ENCODE measurements around the gene SCLY. TPM values are rescaled to one million over a fixed set of nuclear protein-coding genes. Genes with fewer than 3 reads are reported as not detected.

The SCLY gene
- total RNA-seq, 1 donor from 2014 or later = 15.1 TPM

GRCh38 chr2:238121511-238122286, 60.9 kb downstream of the SCLY start:
- no peak for DNase-seq (ENCODE audit: low spot score)
- intact Hi-C loops (cut with DNase I) = no loop called here
- ATAC-seq = no peak

GRCh38 chr2:238122287-238123217, 61.8 kb downstream of the SCLY start:
- ATAC-seq = no peak
- DNase-seq (ENCODE audit: low spot score) = no peak
- intact Hi-C loops (cut with DNase I) = no loop called here

- intact Hi-C loops (cut with DNase I) = no loop called here
- DNase-seq (ENCODE audit: low spot score) (no peak), ATAC-seq (no peak)
Observed at GRCh38 chr2:238123218-238123971, 62.6 kb downstream of the SCLY start.

- intact Hi-C loops (cut with DNase I) = no loop called here
- DNase-seq (ENCODE audit: low spot score) = no peak
- ATAC-seq = no peak
Observed at GRCh38 chr2:238123991-238124470, 63.2 kb downstream of the SCLY start.

GRCh38 chr2:238124488-238125126, 63.8 kb downstream of the SCLY start:
- intact Hi-C loops (cut with DNase I) = no loop called here
- DNase-seq (ENCODE audit: low spot score) = no peak
- ATAC-seq = no peak

GRCh38 chr2:238125127-238125885, 64.5 kb downstream of the SCLY start:
- no peak for ATAC-seq
- intact Hi-C loops (cut with DNase I) = no loop called here
- no peak for DNase-seq (ENCODE audit: low spot score)

GRCh38 chr2:238126338-238126737, 65.5 kb downstream of the SCLY start:
- DNase-seq (ENCODE audit: low spot score) (no peak), ATAC-seq (no peak)
- intact Hi-C loops (cut with DNase I) = no loop called here

GRCh38 chr2:238126775-238127164, 66.0 kb downstream of the SCLY start:
- ATAC-seq (no peak), DNase-seq (ENCODE audit: low spot score) (no peak)
- intact Hi-C loops (cut with DNase I) = no loop called here

GRCh38 chr2:238127165-238128060, 66.6 kb downstream of the SCLY start:
- intact Hi-C loops (cut with DNase I) = no loop called here
- peak; percentile 82 for ATAC-seq
- DNase-seq (ENCODE audit: low spot score) = no peak

- intact Hi-C loops (cut with DNase I) = no loop called here
Observed at GRCh38 chr2:238128061-238128440, 67.2 kb downstream of the SCLY start.

GRCh38 chr2:238128534-238129001, 67.8 kb downstream of the SCLY start:
- intact Hi-C loops (cut with DNase I) = no loop called here
- no peak for DNase-seq (ENCODE audit: low spot score)
- ATAC-seq = no peak

More at GRCh38 chr2:238128061-238128440, 67.2 kb downstream of the SCLY start:
- no peak for DNase-seq (ENCODE audit: low spot score)
- no peak for ATAC-seq

GRCh38 chr2:238129166-238130010, 68.6 kb downstream of the SCLY start:
- intact Hi-C loops (cut with DNase I) = no loop called here
- ATAC-seq = no peak
- no peak for DNase-seq (ENCODE audit: low spot score)

GRCh38 chr2:238130111-238130695, 69.4 kb downstream of the SCLY start:
- ATAC-seq (no peak), DNase-seq (ENCODE audit: low spot score) (no peak)
- intact Hi-C loops (cut with DNase I) = no loop called here

GRCh38 chr2:238130696-238131628, 70.2 kb downstream of the SCLY start:
- intact Hi-C loops (cut with DNase I) = no loop called here
- DNase-seq (ENCODE audit: low spot score) (no peak), ATAC-seq (no peak)
